Transverse colon (tissue), 4 donors: ENCODE results near the gene PBX1. TPM values are rescaled to one million over a fixed set of nuclear protein-coding genes. Genes with fewer than 3 reads are reported as not detected.
A peak's percentile ranks its signal among the peaks of the same experiment; 100 is the strongest.

ENCODE experiments used
- DNase-seq: peaks from one replicate; pipeline ENCODE4 v3.0.0-alpha.2; 2019
- H3K27ac ChIP-seq, 4 donors: fragments of 200-600 bp; sonication (generic); 2 replicates each; pipeline ENCODE4 v1.5.1; 2016 to 2018; ENCODE audit warnings: inconsistent platforms in 4 of 4
- H3K27me3 ChIP-seq: fragments of 200-600 bp; sonication (generic); 2 replicates; pipeline ENCODE4 v1.5.1; 2017; ENCODE audit warnings: inconsistent platforms
- H3K36me3 ChIP-seq, 4 donors: fragments of 200-600 bp; sonication (generic); 2 replicates each; pipeline ENCODE4 v1.5.1; 2017 to 2019; ENCODE audit warnings: inconsistent platforms in 4 of 4
- H3K4me1 ChIP-seq, 4 donors: fragments of 200-600 bp; sonication (generic); 2 replicates each; pipeline ENCODE4 v1.5.1; 2017 to 2020; ENCODE audit warnings: inconsistent platforms in 4 of 4
- H3K4me3 ChIP-seq, 4 donors: fragments of 200-600 bp; sonication (generic); 1 replicate in 1 of 4; 2 replicates in 3 of 4; pipeline versions ENCODE4 v1.5.1 to v1.6.1; 2017 to 2019; ENCODE audit warnings: inconsistent platforms in 4 of 4
- H3K9me3 ChIP-seq, 2 donors: fragments of 200-600 bp; sonication (generic); 2 replicates each; pipeline ENCODE4 v1.5.1; 2017 to 2019; ENCODE audit warnings: inconsistent platforms in 2 of 2
- CTCF ChIP-seq, 5 experiments: fragments of 200-600 bp in 3 of 5; fragments of 450-650 bp in 2 of 5; sonication (generic) in 3 of 5; IDR thresholded peaks; 1 replicate in 2 of 5; 2 replicates in 3 of 5; pipeline ENCODE4 v1.5.1; 2016 to 2017; ENCODE audit warnings: antibody characterized with exemption in 5 of 5, inconsistent platforms in 3 of 5, mild to moderate bottlenecking in 2 of 5, moderate library complexity in 1 of 5
- EP300 ChIP-seq: sonication (generic); formaldehyde crosslinking; IDR thresholded peaks from one replicate; pipeline ENCODE4 v1.6.1; 2017; ENCODE audit warnings: antibody characterized with exemption, low read depth
- POLR2A ChIP-seq: fragments of 450-650 bp; IDR thresholded peaks from one replicate; pipeline ENCODE4 v1.6.1; 2016; ENCODE audit warnings: antibody characterized with exemption, mild to moderate bottlenecking, moderate library complexity
- POLR2AphosphoS5 ChIP-seq, 3 donors: sonication (generic); formaldehyde crosslinking; IDR thresholded peaks; one replicate each; pipeline ENCODE4 v1.6.1; 2016; ENCODE audit warnings: antibody characterized with exemption in 3 of 3
- WGBS, 2 donors: methylation state at CpG; one replicate each; pipeline ENCODE4 v1.1.5; 2018; ENCODE audit warnings: low coverage in 1 of 2; 5-methylcytosine and 5-hydroxymethylcytosine counted together
- in situ Hi-C, 4 donors: fragments of 200-750 bp; cut with MboI; loops; one replicate each; pipeline versions ENCODE4 v1.15.0 to v1.15.1; 2017; ENCODE audit warnings: low sequenced_read_pairs in 3 of 4, low pct_ligation_motif_present in 1 of 4, low pct_unique_long_range_greater_than_20kb in 1 of 4
- intact Hi-C: fragments of 100-400 bp; cut with DNase I; formaldehyde crosslinking; loops from one replicate; pipeline ENCODE4 v1.15.1; 2023; ENCODE audit warnings: low total_unique reads
- total RNA-seq, 4 donors: library from RNA; depleted of rRNA; stranded (reverse); fragments of >200 nt; gene quantifications; one replicate each; pipeline ENCODE4 v1.1.0, GENCODE V29; 2016

Gene PBX1
- total RNA-seq, 4 donors from 2014 or later: 46.8 to 77.2 (median 50.7) TPM

- Histone ChIP-seq H3K9me3 (no peaks in the 10 kb centered on the region), H3K27me3 (no peaks in the 10 kb centered on the region), H3K4me1 (peaks cover 9 to 34% (median 16%) of the 10 kb centered on the region in 4 donors), H3K27ac (no peak overlapping the region), H3K4me3 (no peak overlapping the region), H3K36me3 (no peaks in the 10 kb centered on the region)
- no peak for DNase-seq
- in situ Hi-C loops: no loop called here
- TF ChIP-seq EP300 (no peak), POLR2A (no peak), POLR2AphosphoS5 (IDR thresholded peaks at IDR 0.05) (no peak), CTCF (IDR thresholded peaks at IDR 0.05) (no peak)
- intact Hi-C loops: no loop called here
- 65 to 78% methylated on average over 1 of the region's 1 CpG for WGBS, 2 donors
Observed at GRCh38 chr1:164757625-164758024, 198.6 kb downstream of the PBX1 start.

- intact Hi-C loops: no loop called here
Observed at GRCh38 chr1:164759144-164759920, 200.3 kb downstream of the PBX1 start.

GRCh38 chr1:164759979-164760469, 201.0 kb downstream of the PBX1 start:
- Histone ChIP-seq H3K27me3 (no peaks in the 10 kb centered on the region), H3K4me1 (peaks cover 9 to 23% (median 12%) of the 10 kb centered on the region in 4 donors), H3K36me3 (no peaks in the 10 kb centered on the region), H3K9me3 (no peaks in the 10 kb centered on the region), H3K27ac (peak overlapping the region; percentile 9 to 45 (median 23)), H3K4me3 (no peak overlapping the region)
- 20 to 53% methylated on average over 4 to 7 of the region's 7 CpGs for WGBS, 2 donors
- in situ Hi-C loops: no loop called here
- intact Hi-C loops: no loop called here
- TF ChIP-seq POLR2A (no peak), EP300 (no peak)
- no peak for DNase-seq

More at GRCh38 chr1:164759144-164759920, 200.3 kb downstream of the PBX1 start:
- Histone ChIP-seq H3K27ac (peak overlapping the region; percentile 9 to 45 (median 23)), H3K36me3 (no peaks in the 10 kb centered on the region), H3K9me3 (no peaks in the 10 kb centered on the region), H3K4me1 (peaks cover 9 to 23% (median 12%) of the 10 kb centered on the region in 4 donors), H3K4me3 (no peak overlapping the region), H3K27me3 (no peaks in the 10 kb centered on the region)
- no peak for DNase-seq
- TF ChIP-seq POLR2AphosphoS5 (IDR thresholded peaks at IDR 0.05): no peak
- no peak for TF ChIP-seq EP300
- no peak for TF ChIP-seq POLR2A
- TF ChIP-seq CTCF (IDR thresholded peaks at IDR 0.05): no peak
- 87 to 100% methylated on average over 2 to 6 of the region's 6 CpGs for WGBS, 2 donors
- in situ Hi-C loops: no loop called here

- no peak for DNase-seq
- Histone ChIP-seq H3K4me3 (no peak overlapping the region), H3K27me3 (no peaks in the 10 kb centered on the region), H3K4me1 (peaks cover 10 to 22% (median 15%) of the 10 kb centered on the region in 4 donors), H3K36me3 (no peaks in the 10 kb centered on the region), H3K27ac (peak overlapping the region in 3 of 4 donors; percentile 19 to 45 (median 27)), H3K9me3 (no peaks in the 10 kb centered on the region)
- WGBS, 2 donors: 57 to 60% methylated on average over 4 to 5 of the region's 5 CpGs
- intact Hi-C loops (no loop called here), in situ Hi-C loops (no loop called here)
- TF ChIP-seq EP300: no peak
Observed at GRCh38 chr1:164760569-164760968, 201.6 kb downstream of the PBX1 start.

- in situ Hi-C loops: no loop called here
Observed at GRCh38 chr1:164761009-164761408, 202.0 kb downstream of the PBX1 start.

More at GRCh38 chr1:164761009-164761408, 202.0 kb downstream of the PBX1 start:
- TF ChIP-seq CTCF (IDR thresholded peaks at IDR 0.05) (no peak), POLR2AphosphoS5 (IDR thresholded peaks at IDR 0.05) (no peak), EP300 (no peak), POLR2A (no peak)
- DNase-seq: no peak
- intact Hi-C loops: no loop called here
- H3K4me1 ChIP-seq: peaks cover 10 to 24% (median 19%) of the 10 kb centered on the region in 4 donors
- H3K9me3 ChIP-seq: no peaks in the 10 kb centered on the region
- H3K27me3 ChIP-seq: no peaks in the 10 kb centered on the region
- H3K4me3 ChIP-seq: no peak overlapping the region
- H3K27ac ChIP-seq: peak overlapping the region in 2 of 4 donors; percentile 14 to 45
- no peaks in the 10 kb centered on the region for H3K36me3 ChIP-seq
